Measurements from ENCODE around the gene CYP2W1.

Gene CYP2W1

GRCh38 chr7:936386-937054 is 46.5 kb upstream of the CYP2W1 start:
- H3K27ac ChIP-seq: no peak overlapping the region
- peaks cover 2% of the 10 kb centered on the region for H3K79me2 ChIP-seq
- H3K4me1 ChIP-seq: no peaks in the 10 kb centered on the region
- H3K9ac ChIP-seq: no peak overlapping the region
- H3K36me3 ChIP-seq (ENCODE audit: control insufficient read depth, insufficient read depth, low read length): no peaks in the 10 kb centered on the region
- H3K4me3 ChIP-seq (ENCODE audit: low read depth, low read length): no peak overlapping the region
- no peak overlapping the region for H2AFZ ChIP-seq
- TF ChIP-seq CTCF (IDR thresholded peaks at IDR 0.05): no peak
- H3K4me2 ChIP-seq (ENCODE audit: low read length): no peak overlapping the region
- no peaks in the 10 kb centered on the region for H3K9me3 ChIP-seq (ENCODE audit: control insufficient read depth, low read length)
- no peaks in the 10 kb centered on the region for H3K27me3 ChIP-seq (ENCODE audit: control insufficient read depth, insufficient read depth, low read length)

GRCh38 chr7:937856-938484 is 45.0 kb upstream of the CYP2W1 start:
- no peak overlapping the region for H3K27ac ChIP-seq
- H3K9me3 ChIP-seq (ENCODE audit: control insufficient read depth, low read length): no peaks in the 10 kb centered on the region
- no peak overlapping the region for H2AFZ ChIP-seq

GRCh38 chr7:938546-939185 is 44.3 kb upstream of the CYP2W1 start:
- Histone ChIP-seq H2AFZ (no peak overlapping the region), H3K9me3 (ENCODE audit: control insufficient read depth, low read length) (no peaks in the 10 kb centered on the region), H3K4me3 (ENCODE audit: low read depth, low read length) (no peak overlapping the region), H3K4me2 (ENCODE audit: low read length) (no peak overlapping the region), H3K79me2 (peaks cover 2% of the 10 kb centered on the region), H3K27me3 (ENCODE audit: control insufficient read depth, insufficient read depth, low read length) (no peaks in the 10 kb centered on the region), H3K4me1 (no peaks in the 10 kb centered on the region), H3K27ac (no peak overlapping the region), H3K36me3 (ENCODE audit: control insufficient read depth, insufficient read depth, low read length) (no peaks in the 10 kb centered on the region), H3K9ac (no peak overlapping the region)
- TF ChIP-seq CTCF (IDR thresholded peaks at IDR 0.05): no peak

More at GRCh38 chr7:937856-938484, 45.0 kb upstream of the CYP2W1 start:
- H3K4me1 ChIP-seq: no peaks in the 10 kb centered on the region
- no peak overlapping the region for H3K4me3 ChIP-seq (ENCODE audit: low read depth, low read length)
- H3K36me3 ChIP-seq (ENCODE audit: control insufficient read depth, insufficient read depth, low read length): no peaks in the 10 kb centered on the region
- peaks cover 2% of the 10 kb centered on the region for H3K79me2 ChIP-seq
- H3K9ac ChIP-seq: no peak overlapping the region
- no peaks in the 10 kb centered on the region for H3K27me3 ChIP-seq (ENCODE audit: control insufficient read depth, insufficient read depth, low read length)
- TF ChIP-seq CTCF (IDR thresholded peaks at IDR 0.05): no peak
- H3K4me2 ChIP-seq (ENCODE audit: low read length): no peak overlapping the region

GRCh38 chr7:939843-940242 is 43.1 kb upstream of the CYP2W1 start:
- H3K9me3 ChIP-seq (ENCODE audit: control insufficient read depth, low read length): no peaks in the 10 kb centered on the region

More at GRCh38 chr7:939843-940242, 43.1 kb upstream of the CYP2W1 start:
- Histone ChIP-seq H3K36me3 (ENCODE audit: control insufficient read depth, insufficient read depth, low read length) (no peaks in the 10 kb centered on the region), H3K4me1 (peaks cover 4% of the 10 kb centered on the region), H3K27ac (no peak overlapping the region), H2AFZ (no peak overlapping the region), H3K4me2 (ENCODE audit: low read length) (no peak overlapping the region), H3K79me2 (peaks cover 4% of the 10 kb centered on the region), H3K9ac (no peak overlapping the region), H3K27me3 (ENCODE audit: control insufficient read depth, insufficient read depth, low read length) (no peaks in the 10 kb centered on the region), H3K4me3 (ENCODE audit: low read depth, low read length) (no peak overlapping the region)
- TF ChIP-seq CTCF (IDR thresholded peaks at IDR 0.05): no peak
